Measurements from ENCODE around the gene QRFP.

DNA sequence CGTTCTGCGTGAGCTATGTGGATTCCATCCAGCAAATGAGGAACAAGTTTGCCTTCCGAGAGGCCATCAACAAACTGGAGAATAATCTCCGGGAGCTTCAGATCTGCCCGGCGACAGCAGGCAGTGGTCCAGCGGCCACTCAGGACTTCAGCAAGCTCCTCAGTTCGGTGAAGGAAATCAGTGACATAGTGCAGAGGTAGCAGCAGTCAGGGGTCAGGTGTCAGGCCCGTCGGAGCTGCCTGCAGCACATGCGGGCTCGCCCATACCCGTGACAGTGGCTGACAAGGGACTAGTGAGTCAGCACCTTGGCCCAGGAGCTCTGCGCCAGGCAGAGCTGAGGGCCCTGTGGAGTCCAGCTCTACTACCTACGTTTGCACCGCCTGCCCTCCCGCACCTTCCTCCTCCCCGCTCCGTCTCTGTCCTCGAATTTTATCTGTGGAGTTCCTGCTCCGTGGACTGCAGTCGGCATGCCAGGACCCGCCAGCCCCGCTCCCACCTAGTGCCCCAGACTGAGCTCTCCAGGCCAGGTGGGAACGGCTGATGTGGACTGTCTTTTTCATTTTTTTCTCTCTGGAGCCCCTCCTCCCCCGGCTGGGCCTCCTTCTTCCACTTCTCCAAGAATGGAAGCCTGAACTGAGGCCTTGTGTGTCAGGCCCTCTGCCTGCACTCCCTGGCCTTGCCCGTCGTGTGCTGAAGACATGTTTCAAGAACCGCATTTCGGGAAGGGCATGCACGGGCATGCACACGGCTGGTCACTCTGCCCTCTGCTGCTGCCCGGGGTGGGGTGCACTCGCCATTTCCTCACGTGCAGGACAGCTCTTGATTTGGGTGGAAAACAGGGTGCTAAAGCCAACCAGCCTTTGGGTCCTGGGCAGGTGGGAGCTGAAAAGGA is 10.9 kb downstream of the QRFP start:
- TF ChIP-seq, protein P1, sequence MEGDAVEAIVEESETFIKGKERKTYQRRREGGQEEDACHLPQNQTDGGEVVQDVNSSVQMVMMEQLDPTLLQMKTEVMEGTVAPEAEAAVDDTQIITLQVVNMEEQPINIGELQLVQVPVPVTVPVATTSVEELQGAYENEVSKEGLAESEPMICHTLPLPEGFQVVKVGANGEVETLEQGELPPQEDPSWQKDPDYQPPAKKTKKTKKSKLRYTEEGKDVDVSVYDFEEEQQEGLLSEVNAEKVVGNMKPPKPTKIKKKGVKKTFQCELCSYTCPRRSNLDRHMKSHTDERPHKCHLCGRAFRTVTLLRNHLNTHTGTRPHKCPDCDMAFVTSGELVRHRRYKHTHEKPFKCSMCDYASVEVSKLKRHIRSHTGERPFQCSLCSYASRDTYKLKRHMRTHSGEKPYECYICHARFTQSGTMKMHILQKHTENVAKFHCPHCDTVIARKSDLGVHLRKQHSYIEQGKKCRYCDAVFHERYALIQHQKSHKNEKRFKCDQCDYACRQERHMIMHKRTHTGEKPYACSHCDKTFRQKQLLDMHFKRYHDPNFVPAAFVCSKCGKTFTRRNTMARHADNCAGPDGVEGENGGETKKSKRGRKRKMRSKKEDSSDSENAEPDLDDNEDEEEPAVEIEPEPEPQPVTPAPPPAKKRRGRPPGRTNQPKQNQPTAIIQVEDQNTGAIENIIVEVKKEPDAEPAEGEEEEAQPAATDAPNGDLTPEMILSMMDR (IDR thresholded peaks at IDR 0.05; ENCODE audit: low read depth, low read length), result no peak
- TF ChIP-seq POLR2A (IDR thresholded peaks at IDR 0.05; ENCODE audit: extremely low read depth, insufficient read length), result no peak
- no peak for TF ChIP-seq MAX (IDR thresholded peaks at IDR 0.05; ENCODE audit: low read depth, low read length)
- no peak for TF ChIP-seq MYC (IDR thresholded peaks at IDR 0.05; ENCODE audit: low read depth, low read length)

All from NB4 (cell line).